ENCODE measurements around the gene PWWP2B. TPM values are rescaled to one million over a fixed set of nuclear protein-coding genes. Genes with fewer than 3 reads are reported as not detected.

Gene PWWP2B
- total RNA-seq, 1 donor = 36.6 TPM

GRCh38 chr10:132465193-132465888 is 68.3 kb downstream of the PWWP2B start:
- DNase-seq (ENCODE audit: low read depth in 2 of 3, low spot score in 2 of 3) = no peak

- no peak for DNase-seq (ENCODE audit: low read depth in 2 of 3, low spot score in 2 of 3)
Measured at GRCh38 chr10:132465889-132466519, 69.0 kb downstream of the PWWP2B start.

- DNase-seq (ENCODE audit: low read depth in 2 of 3, low spot score in 2 of 3) = no peak
Measured at GRCh38 chr10:132466520-132467463, 69.8 kb downstream of the PWWP2B start.

Other genes with a start within 250 kb of the PWWP2B start
- gene DPYSL4, start 210.3 kb upstream of the PWWP2B start, total RNA-seq = 0.27 TPM
- gene STK32C, start 89.2 kb upstream of the PWWP2B start, total RNA-seq = 25.0 TPM
- gene LRRC27, start 65.0 kb upstream of the PWWP2B start, total RNA-seq = 8.1 TPM
- 15.9 TPM for gene INPP5A, start 140.6 kb downstream of the PWWP2B start, total RNA-seq